ENCODE measurements around the gene RARRES1. TPM values are rescaled to one million over a fixed set of nuclear protein-coding genes. Genes with fewer than 3 reads are reported as not detected.

RARRES1 gene
- total RNA-seq, 1 experiment from 2014 or later = 0.58 TPM

DNA sequence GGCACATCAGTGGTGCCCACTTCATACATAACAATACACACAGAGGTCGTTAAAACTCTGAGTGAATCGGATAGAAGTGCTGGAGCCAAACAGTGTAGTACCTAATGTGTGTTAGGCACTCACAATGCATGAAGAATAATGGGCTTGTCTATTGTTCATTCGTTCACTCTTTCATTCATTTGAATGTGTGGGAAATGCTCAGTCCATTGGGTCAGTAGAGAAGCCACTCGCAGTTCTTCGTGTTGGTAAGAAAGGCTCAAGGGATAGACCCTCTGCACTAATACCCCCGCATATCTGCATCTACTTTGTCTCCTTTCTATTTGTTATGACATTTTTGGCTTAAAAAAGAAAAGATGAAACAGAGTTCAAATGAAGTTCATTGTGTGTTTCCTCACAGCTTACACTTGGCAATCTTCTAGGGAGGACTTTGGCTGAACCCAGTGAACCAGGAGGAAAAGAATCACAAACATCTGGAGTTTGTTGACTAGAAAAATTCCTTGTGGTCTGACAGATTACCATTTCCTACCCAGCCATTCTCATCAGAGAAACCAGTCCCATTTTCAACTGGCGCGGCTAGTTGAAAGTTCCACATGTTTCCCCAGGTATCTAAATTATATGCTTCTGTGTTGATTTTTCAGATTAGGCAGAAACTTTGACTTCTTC, 36.8 kb upstream of the RARRES1 start:
- in situ Hi-C loops (cut with HindIII; ENCODE audit: low pct_unique_long_range_greater_than_20kb, low sequenced_read_pairs) = no loop called here
- DNase-seq (ENCODE audit: low read depth, low spot score) = no peak

DNA sequence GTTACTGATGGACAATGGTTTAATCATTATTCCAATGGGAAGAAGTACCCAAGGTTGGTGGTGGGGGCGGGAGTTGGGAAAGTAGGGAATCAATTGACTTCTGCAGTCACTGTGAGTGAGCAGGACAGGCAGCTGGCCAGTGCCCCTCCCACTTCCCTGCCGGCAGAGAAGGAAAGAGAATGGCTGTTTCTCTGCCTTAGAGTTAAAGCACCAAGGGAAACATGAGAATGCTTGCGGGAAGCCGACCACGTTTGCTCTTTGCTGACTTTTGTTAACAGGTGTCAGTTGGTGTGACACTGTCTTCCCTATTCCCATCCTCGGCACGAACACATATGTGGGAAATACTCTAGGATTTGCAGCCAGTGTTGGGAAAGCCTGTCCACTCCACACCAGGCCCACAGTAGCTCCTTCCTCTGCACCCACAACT, 36.1 kb upstream of the RARRES1 start:
- in situ Hi-C loops (cut with HindIII; ENCODE audit: low pct_unique_long_range_greater_than_20kb, low sequenced_read_pairs) = no loop called here
- DNase-seq (ENCODE audit: low read depth, low spot score) = no peak

DNA sequence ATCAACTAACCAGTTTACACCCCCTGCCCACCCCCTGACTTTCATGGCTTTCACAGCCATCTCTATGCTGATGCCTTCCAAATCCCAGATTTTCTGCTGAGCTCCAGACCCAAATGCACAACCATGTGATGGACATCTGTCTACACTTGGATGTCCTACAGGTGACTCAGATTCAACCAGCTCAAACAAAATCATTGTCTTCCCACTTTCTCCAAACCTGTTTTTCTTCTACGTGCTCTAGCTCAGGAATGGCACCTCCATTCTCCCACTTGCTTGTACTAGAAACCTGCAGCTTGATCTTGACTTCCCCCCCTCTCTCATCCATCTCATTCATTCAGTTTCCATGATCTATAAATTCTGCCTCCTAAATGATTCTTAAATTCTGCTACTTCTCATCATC, 34.1 kb upstream of the RARRES1 start:
- no peak for DNase-seq (ENCODE audit: low read depth, low spot score)
- in situ Hi-C loops (cut with HindIII; ENCODE audit: low pct_unique_long_range_greater_than_20kb, low sequenced_read_pairs) = no loop called here

DNA sequence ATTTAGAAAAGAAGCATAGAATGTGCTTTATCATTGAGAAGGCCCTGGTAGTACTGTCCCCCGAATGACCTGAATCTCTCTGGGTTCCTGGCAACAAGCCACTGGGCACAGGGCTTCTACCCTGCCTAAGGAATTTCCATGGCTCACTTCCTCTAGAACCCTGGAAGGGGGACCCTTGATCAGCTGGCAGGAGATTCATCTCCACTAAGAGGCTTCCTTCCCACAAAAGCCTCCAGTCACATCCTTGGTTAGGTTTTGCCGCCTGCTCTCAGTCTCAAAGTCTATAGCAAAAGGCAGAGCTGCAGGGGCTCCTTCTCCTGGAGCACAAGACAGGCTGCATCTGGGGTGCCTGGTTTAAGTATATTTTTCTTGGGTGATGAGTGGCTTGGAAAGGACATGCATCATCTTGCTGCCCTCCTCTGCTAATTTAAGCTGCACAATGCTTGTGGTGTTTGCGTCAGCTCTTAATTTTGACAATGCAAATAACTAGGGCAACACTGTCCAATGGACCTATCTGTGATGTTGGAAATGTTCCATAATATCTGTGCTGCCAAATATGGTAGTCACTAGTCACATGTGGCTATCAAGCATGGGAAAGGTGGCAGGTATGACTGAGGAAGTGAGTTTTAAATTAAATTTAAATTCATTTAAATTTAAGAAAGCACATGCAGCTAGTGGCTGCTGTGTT, 33.4 kb upstream of the RARRES1 start:
- in situ Hi-C loops (cut with HindIII; ENCODE audit: low pct_unique_long_range_greater_than_20kb, low sequenced_read_pairs) = no loop called here
- no peak for DNase-seq (ENCODE audit: low read depth, low spot score)

DNA sequence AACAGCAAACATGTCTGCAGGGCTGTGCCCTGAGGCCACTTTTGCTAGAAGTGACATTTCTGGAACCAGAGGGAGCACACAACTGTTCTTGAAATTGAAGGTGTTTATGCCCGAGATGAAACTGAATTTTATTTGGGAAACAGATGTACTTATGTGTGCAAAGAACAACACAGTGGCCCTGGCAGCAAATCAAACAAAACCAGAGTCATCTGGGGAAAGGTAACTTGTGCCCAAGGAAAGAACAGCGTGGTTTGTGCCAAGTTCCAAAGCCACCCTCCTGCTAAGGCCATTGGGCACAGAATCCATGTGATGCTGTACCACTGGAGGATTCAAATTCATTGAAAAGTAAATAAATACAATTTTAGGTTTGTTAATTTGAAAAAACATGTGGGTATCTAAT, 31.2 kb upstream of the RARRES1 start:
- DNase-seq (ENCODE audit: low read depth, low spot score) = no peak
- in situ Hi-C loops (cut with HindIII; ENCODE audit: low pct_unique_long_range_greater_than_20kb, low sequenced_read_pairs) = no loop called here

DNA sequence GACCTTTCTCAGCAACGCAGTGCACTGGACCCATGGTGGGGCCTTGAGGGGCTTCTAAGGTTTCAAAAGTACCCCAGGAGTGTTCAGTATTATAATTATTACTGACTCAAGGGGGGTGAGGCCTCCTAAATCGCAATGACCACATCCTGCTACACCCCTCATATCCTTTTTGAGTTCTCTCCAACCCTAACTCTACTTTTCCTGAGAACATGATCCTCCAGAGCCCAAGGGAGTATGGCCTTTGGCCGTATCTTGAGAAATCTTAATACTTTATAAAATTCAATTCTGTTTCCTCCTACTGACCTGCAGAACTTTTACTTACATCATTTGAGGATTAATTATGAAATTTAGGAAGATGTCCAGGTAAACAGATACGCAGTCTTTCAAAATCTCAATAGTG, 30.4 kb upstream of the RARRES1 start:
- DNase-seq (ENCODE audit: low read depth, low spot score) = no peak
- in situ Hi-C loops (cut with HindIII; ENCODE audit: low pct_unique_long_range_greater_than_20kb, low sequenced_read_pairs) = no loop called here

DNA sequence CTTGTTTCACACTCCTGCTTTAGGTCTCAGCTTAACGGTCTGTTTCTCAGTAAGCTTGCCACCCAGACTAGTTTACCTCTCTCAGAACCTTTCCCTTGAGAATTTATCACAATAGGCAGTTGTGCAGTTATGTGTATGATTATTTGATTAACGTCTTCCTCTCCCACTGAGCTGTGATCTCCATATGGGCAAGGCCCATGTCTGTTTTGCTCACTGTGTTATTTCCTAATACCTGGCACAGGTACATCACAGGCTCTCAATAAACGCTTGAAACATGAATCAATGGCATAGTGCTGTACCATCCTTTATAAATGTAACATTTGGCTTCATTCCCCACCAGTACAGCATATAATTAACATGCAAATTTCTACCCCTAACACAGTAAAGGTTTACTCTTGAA, 29.1 kb upstream of the RARRES1 start:
- DNase-seq (ENCODE audit: low read depth, low spot score) = no peak
- in situ Hi-C loops (cut with HindIII; ENCODE audit: low pct_unique_long_range_greater_than_20kb, low sequenced_read_pairs) = no loop called here

DNA sequence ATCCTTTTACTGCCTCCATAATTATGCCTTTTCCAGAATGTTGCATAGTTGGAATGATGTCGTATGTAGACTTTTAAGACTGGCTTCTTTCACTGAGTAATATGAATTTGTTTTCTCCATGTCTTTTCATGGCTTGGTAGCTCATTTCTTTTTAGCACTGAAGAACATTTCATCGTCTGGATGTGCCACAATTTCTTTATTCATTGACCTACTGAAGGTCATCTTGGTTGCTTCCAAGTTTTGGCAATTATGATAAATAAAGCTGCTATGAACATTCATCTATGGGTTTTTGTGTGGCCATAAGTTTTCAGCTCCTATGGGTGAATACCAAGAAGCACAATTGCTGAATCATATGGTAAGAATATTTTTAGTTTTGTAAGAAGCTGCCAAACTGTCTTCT, 23.2 kb upstream of the RARRES1 start:
- DNase-seq (ENCODE audit: low read depth, low spot score) = no peak
- in situ Hi-C loops (cut with HindIII; ENCODE audit: low pct_unique_long_range_greater_than_20kb, low sequenced_read_pairs) = no loop called here

DNA sequence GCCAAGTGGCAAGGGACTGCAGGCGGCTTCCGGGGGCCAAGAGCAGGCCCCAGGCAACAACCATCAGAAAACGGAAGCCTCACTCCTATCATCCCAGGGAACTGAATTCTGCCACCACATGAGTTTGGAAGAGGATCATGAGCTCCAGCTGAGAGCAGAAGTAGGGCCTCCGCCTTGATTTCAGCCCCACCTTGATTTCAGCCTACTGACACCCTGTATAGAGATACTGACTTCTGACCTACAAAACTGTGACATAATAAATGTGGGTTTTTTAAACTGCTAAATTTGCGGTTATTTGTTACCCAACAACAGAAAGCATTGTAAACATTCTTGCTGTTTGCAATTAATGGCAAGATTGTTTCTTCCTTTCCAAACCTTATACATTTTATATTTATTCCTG, 21.6 kb upstream of the RARRES1 start:
- in situ Hi-C loops (cut with HindIII; ENCODE audit: low pct_unique_long_range_greater_than_20kb, low sequenced_read_pairs) = no loop called here

DNA sequence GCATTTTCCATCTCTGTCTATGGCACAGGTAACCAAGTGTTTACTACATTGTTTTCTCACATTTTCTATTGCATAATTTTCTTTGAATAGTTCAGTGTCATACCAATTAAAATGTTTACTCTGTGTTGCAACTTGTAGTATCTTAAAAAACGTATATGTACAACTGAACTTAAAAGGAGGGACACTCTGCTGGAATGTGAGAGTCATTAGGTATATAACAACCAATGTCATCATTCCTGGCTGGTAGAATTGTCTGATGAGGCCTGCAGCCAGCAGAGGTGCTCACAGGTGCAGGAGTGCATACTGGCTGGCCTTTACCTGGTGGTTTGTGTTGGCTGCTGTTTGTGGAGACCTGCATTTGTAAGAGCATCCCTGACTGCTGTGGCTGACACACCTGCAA, 19.1 kb upstream of the RARRES1 start:
- in situ Hi-C loops (cut with HindIII; ENCODE audit: low pct_unique_long_range_greater_than_20kb, low sequenced_read_pairs) = no loop called here
- no peak for DNase-seq (ENCODE audit: low read depth, low spot score)

More for the DNA sequence above, 21.6 kb upstream of the RARRES1 start:
- DNase-seq (ENCODE audit: low read depth, low spot score) = no peak

DNA sequence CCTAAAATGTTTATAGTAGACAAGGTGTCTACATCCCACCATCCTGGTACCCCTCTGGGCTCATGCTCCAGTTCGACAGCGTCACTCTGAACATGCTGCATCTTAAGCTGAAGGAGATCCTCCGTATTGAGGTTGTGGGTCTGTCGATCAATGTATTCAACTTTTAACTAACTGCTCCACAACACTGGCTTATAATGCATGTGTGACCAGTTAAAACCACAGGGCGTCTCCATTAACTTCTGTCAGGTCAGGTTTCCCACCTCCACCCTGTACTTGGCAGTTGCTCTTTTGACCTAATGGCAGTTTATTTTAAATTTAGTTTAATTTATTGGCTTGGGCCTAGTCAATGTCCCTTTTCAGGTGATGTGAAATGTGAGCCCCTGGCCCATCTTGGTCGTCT, 17.8 kb upstream of the RARRES1 start:
- DNase-seq (ENCODE audit: low read depth, low spot score) = no peak
- in situ Hi-C loops (cut with HindIII; ENCODE audit: low pct_unique_long_range_greater_than_20kb, low sequenced_read_pairs) = no loop called here

DNA sequence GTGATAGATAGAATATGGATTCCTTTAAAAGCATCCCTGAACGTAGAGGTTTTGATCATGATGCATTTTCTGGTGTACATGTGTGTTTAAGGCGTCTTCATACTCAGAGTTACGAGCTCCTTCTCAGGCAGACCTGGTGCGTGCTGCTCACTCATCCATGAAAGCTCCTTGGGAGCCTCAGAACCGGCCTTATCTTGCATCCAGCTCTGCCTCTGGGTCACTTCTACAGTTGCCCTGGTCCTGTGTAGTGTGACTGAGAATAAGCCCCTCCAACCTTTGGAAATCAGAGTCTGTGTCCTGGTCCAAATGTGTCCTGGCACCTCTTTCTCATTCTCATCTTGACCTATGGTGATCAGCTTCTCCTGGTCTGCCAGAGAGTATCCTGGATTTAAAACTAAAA, 17.3 kb upstream of the RARRES1 start:
- in situ Hi-C loops (cut with HindIII; ENCODE audit: low pct_unique_long_range_greater_than_20kb, low sequenced_read_pairs) = no loop called here

DNA sequence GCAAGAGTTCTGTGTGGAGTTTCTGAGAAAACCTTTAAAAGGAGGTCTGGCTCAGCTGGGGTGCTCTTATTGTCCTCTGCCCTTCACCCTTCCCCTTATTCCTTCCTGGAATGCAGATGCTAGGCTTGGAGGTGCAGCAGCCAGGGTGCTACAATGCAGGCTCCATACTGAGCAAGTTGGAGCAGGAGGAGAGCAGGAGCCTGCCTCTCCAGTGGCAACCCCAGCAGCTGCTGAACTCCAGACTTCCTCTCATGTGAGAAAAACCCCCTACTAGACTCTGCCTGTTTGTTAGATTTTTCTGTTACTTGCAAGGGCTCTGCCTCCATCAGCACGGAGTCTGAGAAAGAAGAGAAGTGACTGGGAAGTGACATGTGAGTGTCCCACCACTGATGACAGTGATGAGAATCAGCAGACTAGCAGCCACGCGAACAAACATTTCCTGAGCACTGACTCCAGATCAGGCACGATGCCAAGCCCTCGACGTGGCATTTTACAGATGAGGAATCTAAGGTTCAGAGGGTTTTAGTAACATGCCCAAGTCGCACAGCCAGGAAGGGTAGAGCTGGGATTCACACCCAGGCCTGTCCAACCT, 16.1 kb upstream of the RARRES1 start:
- no peak for DNase-seq (ENCODE audit: low read depth, low spot score)
- in situ Hi-C loops (cut with HindIII; ENCODE audit: low pct_unique_long_range_greater_than_20kb, low sequenced_read_pairs) = no loop called here

More for the DNA sequence above, 17.3 kb upstream of the RARRES1 start:
- no peak for DNase-seq (ENCODE audit: low read depth, low spot score)

DNA sequence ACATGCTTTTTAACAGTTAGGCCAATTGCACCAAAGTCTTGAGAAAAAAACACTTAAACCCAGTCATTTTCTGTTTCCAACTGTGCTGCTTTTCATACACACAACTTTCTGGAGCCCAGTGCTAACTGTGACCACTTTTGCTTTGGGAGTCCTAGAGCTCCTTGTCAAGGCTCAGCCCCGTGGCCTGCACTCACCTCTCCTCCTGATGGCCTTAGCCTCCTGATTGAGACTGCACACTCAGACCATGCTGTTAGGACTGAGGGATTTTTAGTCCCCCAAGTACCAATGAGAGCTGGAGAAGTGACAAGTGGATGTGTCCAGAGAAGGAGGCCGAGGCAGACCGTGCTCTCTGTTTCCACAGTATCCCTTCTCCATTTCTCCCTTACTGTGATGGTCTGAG, 15.2 kb upstream of the RARRES1 start:
- in situ Hi-C loops (cut with HindIII; ENCODE audit: low pct_unique_long_range_greater_than_20kb, low sequenced_read_pairs) = no loop called here
- DNase-seq (ENCODE audit: low read depth, low spot score) = no peak

DNA sequence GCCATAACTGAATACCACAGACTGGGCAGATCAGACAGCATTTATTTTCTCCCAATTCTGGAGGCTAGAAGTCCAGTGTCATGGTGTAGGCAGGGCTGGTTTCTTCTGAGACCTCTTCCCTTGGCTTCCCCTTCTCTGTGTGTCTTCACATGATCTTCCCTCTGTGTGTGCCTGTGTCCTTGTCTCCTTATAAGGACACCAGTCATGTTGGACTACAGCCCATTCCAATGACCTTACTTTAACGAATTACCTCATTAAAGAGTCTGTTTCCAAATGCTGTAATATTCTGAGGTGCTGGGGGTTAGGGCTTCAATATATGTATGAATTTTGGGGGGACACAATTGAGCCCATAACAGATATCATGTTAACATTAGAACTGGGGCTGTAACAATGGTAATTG, 13.3 kb upstream of the RARRES1 start:
- in situ Hi-C loops (cut with HindIII; ENCODE audit: low pct_unique_long_range_greater_than_20kb, low sequenced_read_pairs) = no loop called here
- no peak for DNase-seq (ENCODE audit: low read depth, low spot score)

DNA sequence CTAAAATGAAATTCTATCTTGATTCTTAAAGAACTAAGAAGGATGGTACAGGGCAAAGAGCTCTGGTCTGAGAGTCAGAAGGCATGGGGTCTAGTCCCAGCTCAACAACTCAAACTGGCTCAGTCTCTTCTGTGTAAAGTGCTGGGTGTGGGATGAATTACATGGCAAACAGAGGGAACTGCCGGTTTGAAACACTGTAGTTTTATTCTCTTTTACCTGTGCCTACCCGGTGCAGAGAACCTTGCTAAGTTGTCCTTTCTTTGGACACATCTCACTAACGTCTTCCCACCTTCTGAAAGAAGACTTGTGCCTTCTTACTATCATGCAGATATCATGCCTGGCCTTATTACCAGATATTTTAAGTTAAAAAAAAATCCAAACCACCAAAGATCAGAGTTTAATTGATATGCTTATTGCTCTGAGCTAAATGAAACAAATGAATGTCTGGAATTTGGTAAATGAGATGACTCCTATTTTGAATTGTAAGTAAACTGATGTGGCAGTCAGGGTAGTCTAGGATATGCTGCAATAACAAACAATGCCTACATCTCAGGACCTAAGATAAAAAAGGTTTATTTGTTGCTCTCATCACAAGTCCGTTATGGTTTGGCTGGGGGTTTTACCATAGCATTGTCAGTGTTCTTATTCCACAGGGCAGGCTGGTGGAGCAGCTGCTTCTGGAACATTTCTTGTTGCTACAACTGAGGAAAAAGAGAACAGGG, 12.5 kb upstream of the RARRES1 start:
- DNase-seq (ENCODE audit: low read depth, low spot score) = no peak
- in situ Hi-C loops (cut with HindIII; ENCODE audit: low pct_unique_long_range_greater_than_20kb, low sequenced_read_pairs) = no loop called here

DNA sequence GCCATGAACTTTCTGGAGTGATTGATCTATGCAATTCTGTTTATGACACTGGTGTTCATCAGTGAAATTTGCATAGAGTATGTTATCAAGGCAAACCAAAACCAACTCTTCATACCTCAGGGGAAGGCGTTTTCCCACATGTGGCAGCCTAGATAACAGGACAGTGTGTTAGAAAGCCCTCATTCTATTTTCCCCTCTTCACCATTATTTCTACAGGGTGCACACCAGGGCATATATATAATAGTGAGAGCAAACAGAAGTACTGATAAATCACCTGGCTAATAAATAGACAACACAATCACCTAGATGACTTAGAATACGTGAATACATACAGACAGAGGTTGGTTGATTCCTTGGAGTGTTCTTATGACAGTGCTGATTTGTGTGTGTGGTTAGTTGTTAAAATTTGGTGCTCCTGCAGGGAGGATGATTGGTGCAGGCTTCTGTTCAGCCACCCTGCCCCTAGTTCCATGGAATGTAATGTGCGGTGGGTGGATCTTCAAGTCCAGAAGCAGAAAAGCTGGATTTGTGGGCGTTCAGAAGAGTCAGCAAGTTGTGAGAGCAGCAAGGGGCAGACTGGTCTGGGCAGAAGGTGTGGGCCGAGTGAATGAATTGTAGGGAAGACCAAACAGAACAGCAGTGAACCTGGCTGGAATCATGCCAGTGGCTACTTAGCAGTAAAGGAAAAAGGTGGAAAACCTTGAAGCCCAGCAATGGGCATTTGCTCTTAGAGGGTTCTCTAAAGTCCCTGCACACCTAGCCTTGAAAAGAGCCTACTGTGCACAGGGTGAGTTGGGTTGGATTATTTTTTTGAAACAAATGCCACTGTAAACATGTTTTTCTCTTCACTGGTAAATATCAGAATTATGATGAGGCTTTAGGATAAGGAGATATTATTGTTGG, 11.7 kb upstream of the RARRES1 start:
- in situ Hi-C loops (cut with HindIII; ENCODE audit: low pct_unique_long_range_greater_than_20kb, low sequenced_read_pairs) = no loop called here
- DNase-seq (ENCODE audit: low read depth, low spot score) = no peak
